Retinal pigment epithelial cell (primary cell): ENCODE results near the gene IWS1.
"Not testable (repeated sequence)": the region's sequence is repeated elsewhere in the genome, so short reads cannot be mapped to it uniquely, and the experiment has no call there.

Source experiments
- DNase-seq: peaks from one replicate; pipeline ENCODE4 v3.0.0-alpha.2; 2010; ENCODE audit warnings: low read depth
- H3K4me3 ChIP-seq: 2 replicates; pipeline ENCODE4 v1.5.1; 2011; ENCODE audit warnings: mild to moderate bottlenecking, low read length, control low read depth, moderate library complexity
- TF ChIP-seq, protein P1 (sequence below): conservative IDR thresholded peaks from 2 replicates; pipeline ENCODE4 v1.5.1; 2011; ENCODE audit warnings: low read depth, low read length, control low read depth, inconsistent platforms

IWS1 gene

DNA sequence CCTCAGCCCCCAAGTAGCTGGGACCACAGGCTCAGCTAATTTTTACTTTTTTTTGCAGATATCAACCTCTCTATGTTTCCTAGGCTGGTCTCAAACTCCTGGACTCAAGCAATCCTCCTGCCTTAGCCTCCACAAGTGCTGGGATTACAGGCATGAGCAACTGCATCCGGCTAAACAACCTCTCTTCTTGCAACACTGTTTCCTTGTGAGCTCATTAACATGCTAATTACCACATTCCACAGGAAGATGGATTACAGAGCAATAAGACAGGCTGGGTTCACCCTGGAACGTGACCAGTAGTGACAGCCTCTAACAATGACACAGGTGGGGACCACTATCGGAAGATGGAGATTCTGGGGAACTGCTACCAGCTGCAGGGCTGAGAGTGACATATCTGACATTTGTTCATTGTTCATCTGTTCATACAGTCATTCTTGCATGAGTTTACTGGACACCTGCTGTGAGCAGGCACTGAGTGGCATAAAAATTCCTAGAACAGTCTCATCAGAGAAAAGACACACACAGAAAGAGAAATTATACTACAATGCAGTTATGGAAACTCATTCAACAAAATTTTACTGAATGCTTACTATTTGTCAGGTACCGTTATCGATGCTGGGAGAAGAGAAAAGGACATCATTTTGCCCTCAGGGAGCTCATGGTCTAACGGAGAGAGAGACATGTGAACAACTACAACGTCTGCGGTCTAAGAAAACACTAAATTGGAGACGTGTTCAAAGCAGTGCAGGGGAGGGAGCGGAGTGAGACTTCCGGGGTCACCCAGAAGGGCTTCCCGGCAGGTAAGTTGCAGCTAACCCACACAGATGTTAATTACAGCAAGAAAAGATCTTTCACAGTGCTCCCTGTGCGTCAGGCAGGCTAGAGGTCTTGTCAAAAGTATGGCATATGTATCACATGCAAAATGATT lies 70.5 kb downstream of the IWS1 start:
- DNase-seq: no peak
- no peak overlapping the region for H3K4me3 ChIP-seq
- TF ChIP-seq, protein P1, sequence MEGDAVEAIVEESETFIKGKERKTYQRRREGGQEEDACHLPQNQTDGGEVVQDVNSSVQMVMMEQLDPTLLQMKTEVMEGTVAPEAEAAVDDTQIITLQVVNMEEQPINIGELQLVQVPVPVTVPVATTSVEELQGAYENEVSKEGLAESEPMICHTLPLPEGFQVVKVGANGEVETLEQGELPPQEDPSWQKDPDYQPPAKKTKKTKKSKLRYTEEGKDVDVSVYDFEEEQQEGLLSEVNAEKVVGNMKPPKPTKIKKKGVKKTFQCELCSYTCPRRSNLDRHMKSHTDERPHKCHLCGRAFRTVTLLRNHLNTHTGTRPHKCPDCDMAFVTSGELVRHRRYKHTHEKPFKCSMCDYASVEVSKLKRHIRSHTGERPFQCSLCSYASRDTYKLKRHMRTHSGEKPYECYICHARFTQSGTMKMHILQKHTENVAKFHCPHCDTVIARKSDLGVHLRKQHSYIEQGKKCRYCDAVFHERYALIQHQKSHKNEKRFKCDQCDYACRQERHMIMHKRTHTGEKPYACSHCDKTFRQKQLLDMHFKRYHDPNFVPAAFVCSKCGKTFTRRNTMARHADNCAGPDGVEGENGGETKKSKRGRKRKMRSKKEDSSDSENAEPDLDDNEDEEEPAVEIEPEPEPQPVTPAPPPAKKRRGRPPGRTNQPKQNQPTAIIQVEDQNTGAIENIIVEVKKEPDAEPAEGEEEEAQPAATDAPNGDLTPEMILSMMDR: no peak

DNA sequence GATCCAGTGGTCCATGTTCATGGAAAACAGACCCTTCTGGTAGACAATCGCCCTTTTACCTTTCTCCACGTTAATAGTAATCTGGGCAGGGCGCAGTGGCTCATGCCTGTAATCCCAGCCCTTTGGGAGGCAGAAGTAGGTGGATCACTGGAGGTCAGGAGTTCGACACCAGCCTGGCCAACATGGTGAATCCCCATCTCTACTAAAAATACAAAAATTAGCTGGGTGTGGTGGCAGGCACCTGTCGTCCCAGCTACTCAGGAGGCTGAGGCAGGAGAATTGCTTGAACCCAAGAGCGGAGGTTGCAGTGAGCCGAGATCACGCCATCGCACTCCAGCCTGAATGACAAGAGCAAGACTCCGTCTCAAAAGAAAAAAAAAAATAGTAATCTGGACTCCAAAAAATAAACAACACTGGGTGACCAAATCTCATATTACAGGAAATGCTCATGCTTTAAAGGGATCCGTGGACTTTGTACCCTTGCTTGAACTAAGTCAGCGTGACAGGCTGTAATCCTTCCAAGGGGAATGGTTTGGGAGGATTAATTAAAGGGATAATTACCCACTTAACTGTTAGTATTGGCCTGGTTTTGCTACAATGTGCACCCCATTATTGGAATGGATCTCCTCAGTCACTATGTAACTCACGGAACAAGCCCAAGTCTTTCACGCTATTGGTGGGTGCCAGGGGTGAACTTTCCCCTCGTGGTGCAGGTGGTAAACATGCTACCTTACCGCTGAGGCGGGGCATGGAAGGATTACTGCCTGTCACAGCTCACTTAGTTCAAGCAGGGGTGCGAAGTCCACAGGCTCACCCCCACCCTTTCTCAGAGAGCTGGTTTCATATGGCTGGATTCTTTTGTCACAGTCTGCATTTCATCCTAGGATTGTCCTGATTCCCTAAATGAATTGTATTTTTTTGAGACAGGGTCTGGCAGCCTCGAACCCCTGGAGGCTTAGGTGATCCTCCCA lies 71.4 kb downstream of the IWS1 start:
- TF ChIP-seq, protein P1: no peak
- H3K4me3 ChIP-seq: no peak overlapping the region
- DNase-seq: peak; percentile 74

DNA sequence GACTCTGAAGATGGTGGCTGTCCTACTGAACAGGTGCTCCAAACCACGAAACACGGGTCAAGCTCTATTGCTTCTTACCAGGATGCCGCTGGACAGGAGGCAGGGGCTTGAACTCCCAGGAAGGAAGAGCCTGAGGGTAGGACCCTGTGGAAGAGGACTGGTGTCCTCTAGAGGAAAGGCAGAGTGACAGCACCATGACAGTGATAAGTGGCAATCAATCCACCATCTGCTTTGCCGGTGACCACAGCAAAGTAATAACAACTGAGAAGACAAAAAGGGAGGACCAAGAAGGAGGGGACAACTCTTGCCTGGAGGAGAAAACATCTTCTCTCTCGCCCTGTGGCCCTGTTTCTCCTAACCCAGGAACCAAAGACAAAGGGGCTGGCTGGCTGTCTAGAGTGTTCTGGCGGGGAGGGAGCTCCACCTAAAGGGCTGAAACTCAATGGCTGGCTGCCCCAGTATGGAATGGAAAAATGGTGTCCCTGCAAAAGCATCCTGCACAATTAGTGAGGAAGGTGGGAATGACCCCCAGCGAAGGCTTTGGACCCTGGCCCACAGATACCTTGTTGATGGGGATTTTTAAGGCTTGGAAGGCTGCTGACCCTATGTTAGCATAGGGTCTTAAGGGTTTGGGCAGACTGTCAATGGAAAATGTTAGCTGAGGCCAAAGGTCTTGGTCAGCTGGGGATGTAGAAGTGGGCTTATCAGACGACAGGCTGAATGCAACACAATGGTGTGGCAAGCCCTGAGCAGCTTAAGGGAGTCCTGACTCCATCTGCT lies 72.7 kb downstream of the IWS1 start:
- TF ChIP-seq, protein P1: peak; percentile 17
- no peak overlapping the region for H3K4me3 ChIP-seq
- DNase-seq: no peak

DNA sequence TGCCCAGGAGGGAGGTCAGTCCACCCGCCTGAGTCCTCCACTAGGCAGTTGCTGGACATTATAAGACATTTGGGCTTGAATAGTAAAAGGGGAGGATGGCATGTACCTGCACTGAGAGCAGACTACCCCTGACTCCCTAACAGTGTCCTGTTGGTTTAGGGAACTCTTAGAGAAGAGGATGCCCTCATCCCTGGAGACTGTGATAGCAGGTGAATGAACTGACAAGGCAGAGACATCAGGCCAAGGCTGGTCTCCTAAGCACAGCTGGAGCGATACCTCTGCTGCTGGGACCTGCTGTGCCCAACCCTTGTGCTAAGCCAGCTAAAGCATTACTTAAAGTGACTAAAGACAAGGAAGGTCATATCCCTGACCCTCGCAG lies 73.3 kb downstream of the IWS1 start:
- no peak overlapping the region for H3K4me3 ChIP-seq
- DNase-seq: no peak
- TF ChIP-seq, protein P1: no peak

DNA sequence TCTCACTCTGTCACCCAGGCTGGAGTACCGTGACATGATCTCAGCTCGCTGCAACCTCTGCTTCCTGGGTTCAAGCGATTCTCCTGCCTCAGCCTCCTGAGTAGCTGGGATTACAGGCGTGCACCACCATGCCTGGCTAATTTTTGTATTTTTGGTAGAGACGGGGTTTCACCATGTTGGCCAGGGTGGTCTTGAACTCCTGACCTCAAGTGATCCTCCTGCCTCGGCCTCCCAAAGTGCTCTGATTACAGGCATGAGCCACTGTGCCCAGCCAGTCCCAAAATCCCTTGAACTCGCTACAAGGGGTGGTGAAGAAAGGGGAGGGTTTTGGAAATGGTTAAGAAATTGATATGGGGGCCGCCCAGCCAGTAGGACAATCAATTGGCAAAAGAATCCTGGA lies 73.9 kb downstream of the IWS1 start:
- not testable (repeated sequence) for H3K4me3 ChIP-seq, DNase-seq

DNA sequence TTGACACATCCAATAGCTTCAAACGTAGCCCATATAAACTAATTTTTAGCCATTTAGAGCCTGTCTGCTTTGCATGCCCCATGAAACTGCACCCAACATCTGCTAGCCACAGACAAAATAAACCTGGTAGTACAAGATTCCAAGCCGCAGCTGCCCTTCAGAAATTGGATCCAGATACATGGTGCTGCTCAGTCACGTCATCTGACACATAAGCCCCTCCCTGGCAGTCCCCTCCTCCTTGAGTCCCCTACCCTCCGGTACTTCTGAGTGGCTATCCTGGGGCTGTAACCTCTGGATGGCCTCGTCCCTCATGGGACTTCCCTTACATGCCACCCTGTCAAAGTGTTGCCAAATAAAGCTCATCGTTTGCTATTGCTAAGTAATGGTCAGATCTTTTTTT lies 74.3 kb downstream of the IWS1 start:
- TF ChIP-seq, protein P1: no peak
- no peak overlapping the region for H3K4me3 ChIP-seq
- no peak for DNase-seq

DNA sequence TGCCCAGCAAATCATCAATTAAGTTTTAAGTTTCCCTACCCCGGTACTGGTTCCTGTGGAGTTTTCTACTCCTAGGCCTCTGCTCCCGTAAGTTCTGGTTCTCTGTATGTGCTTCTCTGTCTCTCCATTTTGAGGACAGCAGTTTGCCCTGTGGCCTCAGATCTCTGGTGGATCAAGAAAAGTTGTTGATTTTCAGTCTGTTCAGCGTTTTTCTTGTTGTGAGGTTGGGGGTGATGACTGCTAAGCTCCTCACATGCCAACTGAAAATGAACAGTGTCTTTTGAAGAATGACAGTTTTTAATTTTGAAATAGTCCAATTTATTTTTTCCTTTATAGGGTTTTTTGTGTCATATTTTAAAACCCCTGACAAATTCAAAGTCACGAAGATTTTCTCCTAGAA lies 76.4 kb downstream of the IWS1 start:
- no peak overlapping the region for H3K4me3 ChIP-seq
- TF ChIP-seq, protein P1: no peak
- DNase-seq: no peak
